H1 (cell line): Measurements from ENCODE around the gene KLHL26. TPM values are rescaled to one million over a fixed set of nuclear protein-coding genes. Genes with fewer than 3 reads are reported as not detected.

Source experiments
- ASH2L ChIP-seq: fragments of 200-600, 300-600 bp; sonication (generic); IDR thresholded peaks from one replicate; pipeline ENCODE4 v1.7.1; 2017; ENCODE audit warnings: low read length
- ATF2 ChIP-seq: IDR thresholded peaks from 2 replicates; pipeline ENCODE4 v1.6.1; 2012; ENCODE audit warnings: low read length, inconsistent platforms
- HDAC2 ChIP-seq, 2 experiments: fragments of 300-600 bp in 1 of 2; sonication (generic) in 1 of 2; IDR thresholded peaks; 2 replicates each; pipeline ENCODE4 v1.6.1; 2011 to 2012; ENCODE audit warnings: low read depth in 2 of 2, low read length in 2 of 2, mild to moderate bottlenecking in 2 of 2, moderate library complexity in 2 of 2, borderline replicate concordance in 1 of 2, inconsistent platforms in 1 of 2
- RBBP5 ChIP-seq: IDR thresholded peaks from 2 replicates; pipeline ENCODE4 v1.7.1; 2012; ENCODE audit warnings: low read depth, mild to moderate bottlenecking, inconsistent platforms, low read length, moderate library complexity, borderline replicate concordance
- polyA plus RNA-seq, 7 experiments: library from polyadenylated mRNA; depleted of rRNA in 3 of 7; stranded (reverse) in 5 of 7; unstranded in 2 of 7; fragments of >200 nt in 5 of 7; fragments of 200-250 nt in 2 of 7; gene quantifications; 1 replicate in 5 of 7; 2 replicates in 1 of 7; 4 replicates in 1 of 7; pipeline versions ENCODE4 v1.2.1 to v1.2.3, GENCODE V29; 2011 to 2013; ENCODE audit warnings: missing spikeins in 2 of 7, mixed read lengths in 2 of 7
- total RNA-seq: library from RNA; stranded (reverse); fragmentation: NEBNext Ultra II Directional; extraction: Animal tissue kit (Norgen Biotek cat#: 25700); gene quantifications from 2 replicates; pipeline ENCODE4 v1.2.1, GENCODE V29; 2021

Gene KLHL26
- total and polyA plus RNA-seq, 2 of the 8 experiments (the other 6 are each of a cell fraction or from before 2014, with no cell fraction given) = 2.2 to 8.8 TPM

DNA sequence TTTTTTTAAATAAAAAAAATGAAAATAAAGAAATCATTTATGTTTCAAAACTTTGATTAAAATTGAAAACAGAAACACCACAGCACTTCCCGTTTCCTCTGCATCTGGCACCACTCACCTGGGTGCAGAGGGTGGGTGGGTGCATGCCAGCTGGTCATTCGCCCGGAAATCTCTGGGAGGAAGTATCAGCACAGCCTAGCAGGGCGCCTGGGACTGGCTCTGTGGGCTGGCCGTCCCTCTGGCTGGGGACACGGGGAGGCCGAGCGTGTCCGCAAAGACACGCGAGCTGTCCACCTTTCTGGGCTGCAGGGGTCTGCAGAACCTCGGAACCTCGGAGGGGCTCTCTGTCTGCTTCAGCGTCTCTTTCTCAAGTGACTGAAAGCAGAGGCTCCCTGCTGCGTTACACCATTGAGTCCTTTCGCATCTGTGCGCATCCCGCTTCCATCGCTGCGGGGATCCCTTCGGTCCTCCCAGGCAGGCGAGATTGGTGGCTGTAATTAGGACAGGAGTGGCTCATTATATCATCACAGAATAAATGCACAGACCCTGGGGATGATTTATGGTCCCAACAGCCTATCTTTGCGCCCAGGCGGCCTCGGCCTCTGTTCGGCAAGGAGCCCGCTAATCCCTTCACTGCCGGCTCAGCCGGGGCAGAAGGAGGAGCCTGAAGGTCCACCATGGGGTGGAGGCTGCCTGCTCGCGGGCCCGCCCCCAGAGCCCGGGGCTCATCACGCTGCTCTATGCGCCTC, 63.8 kb downstream of the KLHL26 start (continued):
- 0 out of 2 replicates have a peak, but pooled peaks have one; percentile 17 for TF ChIP-seq RBBP5
- TF ChIP-seq ASH2L = peak; percentile 53
- TF ChIP-seq ATF2 = no peak
- peak in 1 of 2 experiments; percentile 32; a peak in 1 of 4 replicates for TF ChIP-seq HDAC2 (IDR thresholded peaks at IDR 0.05; ENCODE audit: borderline replicate concordance in 1 of 2, low read depth in 2 of 2, low read length in 2 of 2)
- TF ChIP-seq, all 59 proteins: peak for 5
